Mammary epithelial cell (primary cell): ENCODE data around the gene ME2.

Experiments used
- EZH2 ChIP-seq: IDR thresholded peaks from 2 replicates; pipeline ENCODE4 v1.6.1; 2012; ENCODE audit warnings: low read length, inconsistent platforms, borderline replicate concordance
- TF ChIP-seq, protein P1 (sequence below), 2 donors: IDR thresholded peaks in 1 of 2; conservative IDR thresholded peaks in 1 of 2; 2 replicates each; pipeline ENCODE4 v1.5.1; 2011 to 2012; ENCODE audit warnings: inconsistent platforms in 2 of 2, low read length in 2 of 2, mild to moderate bottlenecking in 2 of 2, control low read depth in 1 of 2, low read depth in 1 of 2; ENCODE audit not compliant: insufficient read depth in 1 of 2; ENCODE audit errors: extremely low read depth in 1 of 2

DNA sequence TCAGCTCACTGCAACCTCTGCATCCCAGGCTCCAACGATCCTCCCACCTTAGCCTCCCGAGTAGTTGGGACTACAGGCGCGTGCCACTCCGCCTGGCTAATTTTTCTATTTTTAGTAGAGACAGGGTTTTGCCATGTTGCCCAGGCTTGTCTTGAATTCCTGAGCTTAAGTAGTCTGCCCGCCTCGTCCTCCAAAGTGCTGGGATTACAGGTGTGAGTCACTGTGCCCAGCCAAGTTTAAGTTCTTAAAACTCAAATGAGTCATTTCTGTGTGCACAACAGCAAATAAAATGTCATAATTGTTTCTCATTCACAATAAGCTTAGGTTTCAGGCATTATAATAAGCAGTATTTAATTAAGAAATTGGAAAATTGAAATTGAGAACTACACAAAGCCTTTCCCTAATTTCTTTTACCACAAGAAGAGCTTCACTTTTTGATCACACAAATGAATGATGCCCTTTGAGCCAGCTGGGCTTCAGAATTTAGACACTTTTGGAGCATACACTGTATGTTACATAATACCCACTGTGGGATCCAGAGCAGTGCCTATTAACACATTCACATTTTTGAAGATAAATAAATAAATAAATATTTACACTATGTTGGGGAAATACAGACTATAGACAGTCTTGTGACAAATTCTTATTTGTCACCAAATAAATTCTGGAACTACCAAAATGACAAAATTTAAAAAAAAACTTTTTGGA, 8.6 kb upstream of the ME2 start:
- TF ChIP-seq, protein P1, sequence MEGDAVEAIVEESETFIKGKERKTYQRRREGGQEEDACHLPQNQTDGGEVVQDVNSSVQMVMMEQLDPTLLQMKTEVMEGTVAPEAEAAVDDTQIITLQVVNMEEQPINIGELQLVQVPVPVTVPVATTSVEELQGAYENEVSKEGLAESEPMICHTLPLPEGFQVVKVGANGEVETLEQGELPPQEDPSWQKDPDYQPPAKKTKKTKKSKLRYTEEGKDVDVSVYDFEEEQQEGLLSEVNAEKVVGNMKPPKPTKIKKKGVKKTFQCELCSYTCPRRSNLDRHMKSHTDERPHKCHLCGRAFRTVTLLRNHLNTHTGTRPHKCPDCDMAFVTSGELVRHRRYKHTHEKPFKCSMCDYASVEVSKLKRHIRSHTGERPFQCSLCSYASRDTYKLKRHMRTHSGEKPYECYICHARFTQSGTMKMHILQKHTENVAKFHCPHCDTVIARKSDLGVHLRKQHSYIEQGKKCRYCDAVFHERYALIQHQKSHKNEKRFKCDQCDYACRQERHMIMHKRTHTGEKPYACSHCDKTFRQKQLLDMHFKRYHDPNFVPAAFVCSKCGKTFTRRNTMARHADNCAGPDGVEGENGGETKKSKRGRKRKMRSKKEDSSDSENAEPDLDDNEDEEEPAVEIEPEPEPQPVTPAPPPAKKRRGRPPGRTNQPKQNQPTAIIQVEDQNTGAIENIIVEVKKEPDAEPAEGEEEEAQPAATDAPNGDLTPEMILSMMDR (conservative IDR thresholded peaks at IDR 0.05 in 1 of 2, IDR thresholded peaks at IDR 0.05 in 1 of 2; ENCODE audit: extremely low read depth in 1 of 2, insufficient read depth in 1 of 2, low read depth in 1 of 2, low read length in 2 of 2): no peak
- no peak for TF ChIP-seq EZH2
